Activated CD4-positive, CD25-positive, alpha-beta regulatory T cell treated with anti-CD3 and anti-CD28 coated beads, Interleukin-2, amount 50 U/mL, for 24 hours (primary cell): ENCODE data around the gene HDAC2.
"Not testable (repeated sequence)": the region's sequence is repeated elsewhere in the genome, so short reads cannot be mapped to it uniquely, and the experiment has no call there.

Experiments used
- ATAC-seq, 2 donors: fragments of 150-1000 bp; cut with Tn5 transposase; one replicate each; pipeline ENCODE4 v1.10.0; 2021; ENCODE audit warnings: mild to moderate bottlenecking in 1 of 2, moderate library complexity in 1 of 2

HDAC2 gene

DNA sequence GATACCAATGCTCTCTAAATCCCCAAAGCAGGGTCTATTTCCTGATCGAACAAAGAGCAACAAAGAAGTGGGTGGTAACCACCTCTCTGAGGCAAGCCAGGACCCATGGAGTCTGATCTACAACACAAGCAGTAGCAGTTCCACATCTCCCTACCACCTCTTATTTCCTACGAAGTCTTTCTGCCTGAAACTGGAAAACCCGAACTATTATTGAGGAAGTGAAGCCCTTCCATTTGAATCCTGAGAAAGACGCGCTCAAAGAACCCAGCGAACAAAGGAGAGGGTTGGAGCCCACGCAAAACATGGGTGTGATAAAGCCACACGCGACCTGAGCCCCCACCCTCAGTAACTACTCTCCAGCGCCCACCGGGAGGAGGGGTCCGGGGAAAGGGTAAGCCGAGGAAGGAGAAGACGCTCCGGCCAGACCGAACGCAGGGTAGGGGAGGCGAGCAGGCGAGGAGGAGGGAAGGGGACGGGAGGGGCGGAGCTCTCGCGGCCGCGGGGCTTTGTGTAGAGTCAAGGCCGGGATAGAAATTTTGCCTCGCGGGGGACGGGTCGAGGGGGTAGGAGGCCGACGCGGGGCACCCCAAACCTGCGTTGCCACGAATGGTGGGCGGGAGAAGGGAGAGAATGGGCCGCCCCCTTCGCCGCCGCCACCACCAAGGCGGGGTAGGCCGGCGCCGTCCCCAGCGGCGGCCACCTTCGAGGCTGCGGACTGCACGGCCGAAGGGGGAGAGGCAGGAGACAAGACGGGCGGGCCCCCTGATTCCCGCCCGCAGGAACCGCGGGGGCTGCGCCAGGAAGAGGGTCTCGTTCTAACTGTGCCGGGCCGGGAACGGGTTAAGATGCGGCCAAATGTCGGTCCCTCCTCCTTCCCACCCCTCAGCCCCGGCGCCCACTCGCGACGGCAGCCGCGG is 802 bp downstream of the HDAC2 start:
- peak; percentile 32 to 33 for ATAC-seq

GRCh38 chr6:113968472-113968871 is 2.5 kb downstream of the HDAC2 start:
- ATAC-seq: no peak

GRCh38 chr6:113967777-113968176 is 3.2 kb downstream of the HDAC2 start:
- ATAC-seq: no peak

DNA sequence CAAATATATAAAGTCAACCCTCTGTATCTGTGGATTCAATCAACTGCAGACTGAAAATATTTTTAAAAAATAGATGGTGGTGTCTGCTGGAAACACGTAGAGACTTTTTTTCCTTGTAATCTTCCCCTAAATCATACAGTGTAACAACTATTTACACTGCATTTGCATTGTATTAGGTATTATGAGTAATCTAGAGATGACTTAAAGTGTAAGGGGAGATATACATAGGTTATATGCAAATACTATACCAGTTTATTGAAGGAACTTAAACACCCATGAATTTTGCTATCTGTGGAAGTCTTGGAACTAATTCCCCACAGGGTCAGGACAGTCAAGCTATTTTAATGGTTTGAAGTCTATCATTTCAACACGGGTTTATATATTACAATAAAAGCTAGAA is 10.2 kb downstream of the HDAC2 start:
- ATAC-seq: peak in 1 of 2 donors; percentile 55

DNA sequence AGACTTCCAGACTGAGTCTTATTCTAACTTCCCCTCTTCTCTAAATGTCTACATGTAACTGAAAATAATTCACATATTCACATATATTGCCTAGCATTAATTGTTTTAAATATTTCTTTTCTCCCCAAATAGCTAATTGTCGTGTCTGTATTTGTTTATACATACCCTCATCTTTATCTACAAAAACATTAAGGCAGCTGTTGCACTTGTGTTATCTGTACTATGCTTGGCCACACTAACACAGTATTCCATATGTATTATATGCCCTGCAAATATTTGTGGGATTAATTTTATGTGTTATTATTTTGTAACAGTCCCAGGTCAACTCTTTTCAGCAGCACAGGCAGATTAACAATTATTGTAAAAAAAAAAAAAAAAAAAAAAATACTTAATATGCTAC is 11.7 kb downstream of the HDAC2 start:
- ATAC-seq: no peak

DNA sequence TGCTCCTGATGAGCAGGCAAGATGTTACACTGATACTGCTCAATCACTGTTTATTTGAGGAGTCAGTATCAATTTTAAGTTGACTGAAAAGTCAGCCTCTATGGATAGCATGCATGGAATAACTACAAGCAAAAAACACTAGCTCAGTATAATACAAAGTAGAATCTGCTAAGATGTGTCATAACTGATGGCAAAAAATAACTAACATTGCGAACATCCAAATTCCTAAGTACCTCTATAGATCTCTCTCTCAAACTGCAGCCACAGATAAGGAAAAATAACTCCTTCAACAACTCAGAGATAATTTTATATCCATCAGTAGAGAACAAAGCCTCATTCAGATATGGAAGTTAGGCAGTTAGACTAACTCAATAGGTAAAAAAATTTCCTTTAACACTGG is 16.3 kb downstream of the HDAC2 start:
- no peak for ATAC-seq

GRCh38 chr6:113953346-113953745 is 17.6 kb downstream of the HDAC2 start:
- no peak for ATAC-seq

DNA sequence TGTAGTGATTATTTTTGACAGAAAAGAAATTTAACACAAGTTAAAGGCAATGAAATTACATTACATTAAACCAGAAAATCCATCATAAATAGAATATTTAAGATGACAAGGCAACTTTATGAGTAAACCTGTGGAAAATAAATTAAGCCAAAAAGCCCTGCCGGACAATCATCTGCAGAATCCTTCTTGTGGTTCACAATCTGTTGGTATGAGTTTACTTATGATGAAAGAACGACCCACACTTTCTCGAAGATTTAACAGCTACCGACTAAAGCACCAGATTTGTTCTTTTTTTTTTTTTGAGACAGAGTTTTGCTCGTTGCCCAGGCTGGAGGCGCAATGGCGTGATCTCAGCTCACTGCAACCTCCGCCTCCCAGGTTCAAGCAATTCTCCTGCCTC is 21.4 kb downstream of the HDAC2 start:
- ATAC-seq: no peak

DNA sequence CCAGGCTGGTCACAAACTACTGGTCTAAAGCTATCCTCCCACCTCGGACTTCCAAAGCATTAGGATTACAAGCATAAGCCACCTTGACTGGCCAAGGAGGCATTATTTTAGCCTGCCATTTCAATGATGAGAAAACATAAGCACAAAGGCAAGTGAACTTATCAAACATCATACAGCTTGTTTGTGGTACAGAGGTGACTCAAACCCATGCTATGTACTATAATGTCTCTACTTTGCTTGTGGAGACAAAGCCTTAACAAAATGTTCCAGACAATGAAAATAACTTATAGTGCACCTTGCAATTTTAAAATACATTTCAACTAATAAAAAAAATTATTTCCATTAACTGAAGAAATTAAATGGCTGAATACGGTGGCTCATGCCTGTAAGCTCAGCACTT is 26.2 kb downstream of the HDAC2 start:
- ATAC-seq: no peak

DNA sequence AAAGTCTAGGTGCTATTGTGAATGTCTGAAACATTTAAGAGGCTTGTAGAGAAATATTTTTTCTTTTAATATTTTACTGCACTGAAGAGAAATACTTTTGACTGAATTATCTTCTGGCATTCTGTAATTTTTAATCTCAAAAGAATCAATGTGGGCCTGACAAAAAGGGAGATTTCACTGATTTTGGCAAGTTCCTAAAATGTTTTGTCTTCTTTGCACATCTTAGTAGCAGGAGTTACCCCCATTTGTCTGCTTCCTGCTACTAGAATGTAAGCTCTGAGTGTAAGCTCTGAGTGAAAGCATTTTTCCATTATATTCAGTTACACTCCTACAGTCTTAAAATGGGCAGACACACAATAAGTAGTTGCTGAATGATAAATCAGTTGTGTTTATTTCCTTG is 31.1 kb downstream of the HDAC2 start:
- no peak for ATAC-seq

- ATAC-seq: no peak
Observed at GRCh38 chr6:113936093-113936934, 34.6 kb downstream of the HDAC2 start.

- no peak for ATAC-seq
Observed at GRCh38 chr6:113934101-113934500, 36.8 kb downstream of the HDAC2 start.

DNA sequence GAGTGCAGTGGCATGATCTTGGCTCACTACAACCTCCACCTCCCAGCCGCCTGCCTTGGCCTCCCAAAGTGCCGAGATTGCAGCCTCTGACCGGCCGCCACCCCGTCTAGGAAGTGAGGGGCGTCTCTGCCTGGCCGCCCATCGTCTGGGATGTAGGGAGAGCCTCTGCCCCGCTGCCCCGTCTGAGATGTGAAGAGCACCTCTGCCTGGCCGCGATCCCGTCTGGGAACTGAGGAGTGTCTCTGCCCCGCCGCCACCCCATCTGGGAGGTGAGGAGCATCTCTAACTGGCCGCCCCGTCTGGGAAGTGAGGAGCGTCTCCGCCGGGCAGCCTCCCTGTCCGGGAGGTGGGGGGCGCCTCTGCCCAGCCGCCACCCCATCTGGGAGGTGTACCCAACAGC is 39.0 kb downstream of the HDAC2 start:
- ATAC-seq: not testable (repeated sequence)

- ATAC-seq: no peak
Observed at GRCh38 chr6:113930183-113930582, 40.8 kb downstream of the HDAC2 start.

- no peak for ATAC-seq
Observed at GRCh38 chr6:113927001-113927400, 43.9 kb downstream of the HDAC2 start.

GRCh38 chr6:113925378-113925777 is 45.6 kb downstream of the HDAC2 start:
- ATAC-seq: no peak

GRCh38 chr6:113924312-113924723 is 46.6 kb downstream of the HDAC2 start:
- no peak for ATAC-seq

DNA sequence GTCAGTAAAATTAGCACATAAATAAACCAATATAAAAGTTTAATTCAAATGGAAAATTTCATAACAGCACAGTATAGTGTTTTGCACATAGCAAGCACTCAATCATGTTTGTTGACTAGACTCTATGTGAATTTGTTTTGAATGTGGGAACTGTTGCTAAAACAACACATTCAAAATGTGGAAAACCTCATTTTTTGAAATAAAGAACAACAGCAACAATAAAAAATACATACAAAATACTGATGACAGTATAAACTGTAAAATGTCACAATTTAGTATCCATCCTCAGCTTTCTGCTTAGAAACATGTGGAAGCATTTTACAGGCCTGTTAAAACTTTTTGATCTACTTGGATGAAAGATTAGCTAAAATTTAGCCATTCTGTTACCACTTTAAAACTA is 47.4 kb downstream of the HDAC2 start:
- ATAC-seq: no peak

DNA sequence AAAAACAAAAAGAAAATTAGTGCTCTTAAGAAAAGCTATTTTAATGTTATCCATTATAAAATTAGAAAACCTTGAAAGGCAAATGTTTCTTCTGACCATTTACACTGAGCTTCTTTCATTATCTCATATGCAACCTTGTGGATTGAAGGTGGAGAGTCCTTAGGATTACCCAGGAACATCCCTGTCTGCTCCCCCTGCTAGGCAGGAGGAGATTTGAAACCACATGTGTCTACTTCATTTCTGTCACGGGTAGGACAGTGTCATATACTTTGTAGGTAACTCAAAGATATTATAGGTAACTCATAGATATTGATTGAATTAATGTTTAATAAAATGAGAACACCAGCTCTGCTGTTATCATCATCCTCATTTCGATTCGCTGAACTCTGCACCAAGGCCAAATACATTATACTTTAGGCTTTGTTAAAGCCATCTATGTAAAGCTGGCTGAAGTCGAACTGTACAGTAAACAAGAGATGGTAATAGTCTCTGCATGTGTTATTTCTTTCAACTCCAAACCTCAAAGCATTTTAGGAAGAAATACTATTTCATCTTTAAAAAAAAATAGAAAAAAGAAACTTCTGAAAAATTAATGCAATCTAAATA is 49.5 kb downstream of the HDAC2 start:
- no peak for ATAC-seq

DNA sequence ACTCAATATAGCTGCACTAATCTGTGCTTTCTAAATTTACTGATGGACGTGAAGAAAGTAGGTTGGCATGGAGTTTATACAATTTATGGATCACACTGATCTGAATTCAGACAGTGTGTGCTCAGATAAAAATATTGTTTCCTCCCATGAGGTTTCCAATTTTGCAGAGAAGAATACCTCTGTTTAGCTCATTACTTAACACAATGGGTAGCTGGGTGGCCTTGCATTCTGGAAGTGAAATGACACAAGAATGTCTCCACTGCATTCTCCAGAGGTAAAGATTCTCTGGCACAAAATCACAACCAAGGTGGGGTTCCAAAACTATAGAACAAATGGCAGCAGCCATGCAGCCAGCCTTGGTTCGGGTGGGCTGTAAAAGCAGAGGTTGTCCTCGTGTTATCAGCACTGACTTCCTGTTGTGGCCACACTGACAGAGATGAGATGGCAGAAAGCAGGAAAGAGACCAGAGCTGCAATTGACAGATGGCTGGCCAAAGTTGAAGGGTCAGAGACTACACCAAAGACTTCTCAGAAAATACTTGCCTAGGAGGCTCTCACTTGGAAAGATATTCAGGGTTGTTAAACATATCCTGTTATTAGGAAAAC is 50.2 kb downstream of the HDAC2 start:
- no peak for ATAC-seq

- ATAC-seq: not testable (repeated sequence)
Observed at GRCh38 chr6:113910285-113910684, 60.7 kb downstream of the HDAC2 start.

- ATAC-seq: no peak
Observed at GRCh38 chr6:113909224-113909856, 61.6 kb downstream of the HDAC2 start.
